ENCODE data around the gene ZBTB12.
"Not testable (repeated sequence)": the region's sequence is repeated elsewhere in the genome, so short reads cannot be mapped to it uniquely, and the experiment has no call there.

ZBTB12 gene

GRCh38 chr6:31919624-31920303 is 17.9 kb upstream of the ZBTB12 start:
- DNase-seq = no peak
- peaks cover 4% of the 10 kb centered on the region for H3K27me3 Mint-ChIP-seq (ENCODE audit: low read depth, poor library complexity)
- no peaks in the 10 kb centered on the region for H3K36me3 Mint-ChIP-seq (ENCODE audit: low read depth)
- no peak for TF ChIP-seq CTCF (IDR thresholded peaks at IDR 0.05)
- H3K9me3 Mint-ChIP-seq = peaks cover 6% of the 10 kb centered on the region
- H3K4me3 Mint-ChIP-seq = no peak overlapping the region
- peaks cover 6% of the 10 kb centered on the region for H3K4me1 Mint-ChIP-seq
- no peak overlapping the region for H3K27ac Mint-ChIP-seq

DNA sequence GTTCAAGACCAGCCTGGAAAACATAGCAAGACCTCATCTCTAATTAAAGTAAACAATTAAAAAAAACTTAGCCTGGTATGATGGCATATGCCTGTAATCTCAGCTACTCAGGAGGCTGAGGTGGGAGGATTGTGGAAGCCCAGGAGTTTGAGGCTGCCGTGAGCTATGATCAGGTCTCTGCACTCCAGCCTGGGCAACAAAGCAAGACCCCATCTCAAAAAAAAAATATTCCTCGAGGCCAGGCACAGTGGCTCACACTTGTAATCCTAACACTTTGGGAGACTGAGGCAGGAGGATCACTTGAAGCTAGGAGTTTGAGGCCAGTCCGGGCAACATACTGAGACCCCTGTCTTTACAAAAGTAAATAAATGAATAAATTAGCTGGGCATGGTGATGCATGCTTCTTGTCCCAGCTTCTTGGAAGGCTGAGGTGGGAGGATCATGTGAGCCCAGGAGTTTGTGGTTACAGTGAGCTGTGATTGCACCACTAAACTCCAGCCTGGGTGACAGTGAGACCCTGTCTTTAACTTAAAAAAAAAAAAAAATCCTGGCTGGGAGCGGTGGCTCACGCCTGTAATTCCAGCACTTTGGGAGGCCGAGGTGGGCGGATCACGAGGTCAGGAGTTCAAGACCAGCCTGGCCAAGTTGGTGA is 16.3 kb upstream of the ZBTB12 start:
- Mint-ChIP-seq H3K27me3 (ENCODE audit: low read depth, poor library complexity) (peaks cover 4% of the 10 kb centered on the region), H3K36me3 (ENCODE audit: low read depth) (no peaks in the 10 kb centered on the region), H3K27ac (no peak overlapping the region), H3K4me3 (no peak overlapping the region), H3K4me1 (peaks cover 6% of the 10 kb centered on the region), H3K9me3 (peaks cover 6% of the 10 kb centered on the region)
- TF ChIP-seq CTCF (IDR thresholded peaks at IDR 0.05) = no peak
- DNase-seq = no peak

DNA sequence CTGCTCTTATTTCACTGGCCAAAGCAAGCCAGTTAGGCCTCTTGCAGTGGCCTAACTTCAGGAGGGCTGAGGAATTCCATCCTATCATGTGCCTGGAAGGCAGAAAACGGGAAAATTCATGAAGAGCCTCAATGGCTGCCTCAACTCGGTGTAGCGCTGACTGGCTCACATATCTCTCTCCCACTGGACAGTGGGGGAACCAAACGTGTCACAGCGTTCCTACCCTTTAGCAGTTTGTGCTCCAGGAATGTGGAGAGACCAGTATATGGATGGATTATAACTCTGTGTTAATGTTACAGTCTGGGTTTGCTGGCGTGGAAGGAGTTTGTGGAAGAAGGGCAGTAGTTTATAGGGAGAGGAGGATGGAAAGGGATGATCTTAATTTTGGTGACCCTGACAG is 13.9 kb upstream of the ZBTB12 start:
- no peak for TF ChIP-seq CTCF (IDR thresholded peaks at IDR 0.05)
- peaks cover 12% of the 10 kb centered on the region for H3K4me1 Mint-ChIP-seq
- peaks cover 6% of the 10 kb centered on the region for H3K9me3 Mint-ChIP-seq
- no peaks in the 10 kb centered on the region for H3K36me3 Mint-ChIP-seq (ENCODE audit: low read depth)
- no peak for DNase-seq
- H3K4me3 Mint-ChIP-seq = no peak overlapping the region
- no peaks in the 10 kb centered on the region for H3K27me3 Mint-ChIP-seq (ENCODE audit: low read depth, poor library complexity)
- no peak overlapping the region for H3K27ac Mint-ChIP-seq

DNA sequence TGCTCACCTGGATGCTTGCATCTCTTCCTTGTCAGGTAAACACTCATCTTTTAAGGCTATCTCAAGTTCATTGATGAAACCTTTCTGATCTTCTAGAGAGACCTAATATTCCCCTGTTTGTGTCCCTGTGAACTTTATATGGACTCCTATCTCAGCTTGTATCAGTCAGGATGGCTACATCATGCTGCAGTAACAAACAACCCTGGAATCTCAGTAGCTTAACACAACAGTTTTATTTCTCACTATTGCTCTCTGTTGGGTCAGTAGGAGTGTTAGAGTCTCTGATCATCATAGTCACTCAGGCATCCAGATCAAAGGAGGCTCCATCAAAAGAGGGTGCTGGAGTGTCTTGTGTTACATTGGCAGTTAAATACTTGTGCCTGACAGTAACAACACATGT is 13.5 kb upstream of the ZBTB12 start:
- H3K4me1 Mint-ChIP-seq = peaks cover 12% of the 10 kb centered on the region
- no peak for DNase-seq
- no peak overlapping the region for H3K4me3 Mint-ChIP-seq
- H3K27me3 Mint-ChIP-seq (ENCODE audit: low read depth, poor library complexity) = peaks cover 3% of the 10 kb centered on the region
- TF ChIP-seq CTCF (IDR thresholded peaks at IDR 0.05) = no peak
- H3K36me3 Mint-ChIP-seq (ENCODE audit: low read depth) = no peaks in the 10 kb centered on the region
- H3K27ac Mint-ChIP-seq = no peak overlapping the region
- peaks cover 6% of the 10 kb centered on the region for H3K9me3 Mint-ChIP-seq

- Mint-ChIP-seq H3K4me1 (peaks cover 16% of the 10 kb centered on the region), H3K9me3 (peaks cover 6% of the 10 kb centered on the region), H3K27ac (no peak overlapping the region), H3K36me3 (ENCODE audit: low read depth) (no peaks in the 10 kb centered on the region), H3K27me3 (ENCODE audit: low read depth, poor library complexity) (peaks cover 6% of the 10 kb centered on the region), H3K4me3 (no peak overlapping the region)
- TF ChIP-seq CTCF (IDR thresholded peaks at IDR 0.05) = no peak
- no peak for DNase-seq
Measured at GRCh38 chr6:31911826-31912585, 10.1 kb upstream of the ZBTB12 start.

DNA sequence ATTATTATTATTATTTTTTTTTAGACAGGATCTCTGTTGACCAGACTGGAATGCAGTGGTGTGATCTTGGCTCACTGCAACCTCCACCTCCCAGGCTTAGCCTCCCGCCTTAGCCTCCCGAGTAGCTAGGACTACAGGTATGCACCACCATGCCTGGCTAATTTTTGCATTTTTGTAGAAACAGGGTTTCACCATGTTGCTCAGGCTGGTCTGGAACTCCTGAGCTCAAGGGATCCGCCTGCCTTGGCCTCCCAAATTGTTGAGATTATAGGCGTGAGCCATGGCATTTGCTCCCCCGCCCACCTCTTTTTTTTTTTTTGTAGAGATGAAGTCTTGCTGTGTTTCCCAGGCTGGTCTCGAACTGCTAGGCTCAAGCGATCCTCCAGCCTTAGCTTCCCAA is 7.4 kb upstream of the ZBTB12 start:
- not testable (repeated sequence) for H3K4me3 Mint-ChIP-seq; H3K27me3 Mint-ChIP-seq (ENCODE audit: low read depth, poor library complexity); H3K36me3 Mint-ChIP-seq (ENCODE audit: low read depth); H3K9me3 Mint-ChIP-seq; H3K27ac Mint-ChIP-seq; DNase-seq
- peaks cover 20% of the 10 kb centered on the region for H3K4me1 Mint-ChIP-seq
